RWPE2 (cell line): ENCODE data around the gene ARHGEF11.

Experiments
- ATAC-seq: fragments of 200-7000 bp; cut with Tn5 transposase; 3 replicates; pipeline ENCODE4 v1.9.1; 2021; ENCODE audit warnings: low read depth
- DNase-seq: peaks from one replicate; pipeline ENCODE4 v3.0.0-alpha.2; 2020; ENCODE audit warnings: low spot score
- H3K27ac ChIP-seq: fragments of 450-650 bp; 2 replicates; pipeline ENCODE4 v1.5.1; 2017; ENCODE audit warnings: mild to moderate bottlenecking; ENCODE audit not compliant: poor library complexity, severe bottlenecking
- H3K27me3 ChIP-seq: fragments of 250-450 bp; sonication (Bioruptor Pico); 2 replicates; pipeline ENCODE4 v1.5.1; 2021; ENCODE audit warnings: mild to moderate bottlenecking, moderate library complexity; ENCODE audit not compliant: insufficient read depth, poor library complexity, severe bottlenecking
- H3K36me3 ChIP-seq: fragments of 250-450 bp; sonication (Bioruptor Pico); 2 replicates; pipeline ENCODE4 v1.5.1; 2020; ENCODE audit warnings: low read depth, mild to moderate bottlenecking, moderate library complexity
- H3K4me1 ChIP-seq: fragments of 250-450 bp; sonication (Bioruptor Pico); 2 replicates; pipeline ENCODE4 v1.5.1; 2021; ENCODE audit warnings: mild to moderate bottlenecking, moderate library complexity; ENCODE audit not compliant: insufficient read depth, poor library complexity, severe bottlenecking
- H3K4me3 ChIP-seq: fragments of 250-450 bp; sonication (Bioruptor Pico); 2 replicates; pipeline ENCODE4 v1.5.1; 2021; ENCODE audit warnings: mild to moderate bottlenecking, moderate library complexity; ENCODE audit not compliant: severe bottlenecking
- H3K9me3 ChIP-seq: fragments of 250-450 bp; sonication (Bioruptor Pico); 2 replicates; pipeline ENCODE4 v1.5.1; 2021; ENCODE audit warnings: mild to moderate bottlenecking, moderate library complexity; ENCODE audit not compliant: severe bottlenecking
- CTCF ChIP-seq: fragments of 450-650 bp; IDR thresholded peaks from one replicate; pipeline ENCODE4 v1.5.1; 2017; ENCODE audit warnings: mild to moderate bottlenecking, moderate library complexity; ENCODE audit not compliant: poor library complexity, severe bottlenecking

ARHGEF11 gene

GRCh38 chr1:156995412-156995811, 50.1 kb downstream of the ARHGEF11 start:
- DNase-seq: no peak
- no peak for TF ChIP-seq CTCF
- H3K4me1 ChIP-seq: no peaks in the 10 kb centered on the region

GRCh38 chr1:156994277-156994676, 51.3 kb downstream of the ARHGEF11 start:
- Histone ChIP-seq H3K27me3 (no peaks in the 10 kb centered on the region), H3K36me3 (no peaks in the 10 kb centered on the region), H3K4me1 (no peaks in the 10 kb centered on the region), H3K9me3 (no peaks in the 10 kb centered on the region), H3K4me3 (no peak overlapping the region), H3K27ac (no peak overlapping the region)
- no peak; the same call in 2 of the 3 replicates for ATAC-seq
- no peak for DNase-seq
- no peak for TF ChIP-seq CTCF

More at GRCh38 chr1:156995412-156995811, 50.1 kb downstream of the ARHGEF11 start:
- no peak for ATAC-seq
- Histone ChIP-seq H3K27me3 (no peaks in the 10 kb centered on the region), H3K36me3 (no peaks in the 10 kb centered on the region), H3K9me3 (no peaks in the 10 kb centered on the region), H3K4me3 (no peak overlapping the region), H3K27ac (no peak overlapping the region)

- no peaks in the 10 kb centered on the region for H3K27me3 ChIP-seq
- no peaks in the 10 kb centered on the region for H3K9me3 ChIP-seq
- no peaks in the 10 kb centered on the region for H3K36me3 ChIP-seq
- no peaks in the 10 kb centered on the region for H3K4me1 ChIP-seq
- no peak for ATAC-seq
- TF ChIP-seq CTCF: no peak
- H3K27ac ChIP-seq: no peak overlapping the region
- DNase-seq: no peak
- H3K4me3 ChIP-seq: no peak overlapping the region
Observed at GRCh38 chr1:156993426-156994147, 52.0 kb downstream of the ARHGEF11 start.

- H3K27me3 ChIP-seq: no peaks in the 10 kb centered on the region
- DNase-seq (no peak), ATAC-seq (no peak)
- no peak overlapping the region for H3K4me3 ChIP-seq
- no peaks in the 10 kb centered on the region for H3K9me3 ChIP-seq
- no peak for TF ChIP-seq CTCF
- no peaks in the 10 kb centered on the region for H3K4me1 ChIP-seq
- H3K27ac ChIP-seq: no peak overlapping the region
- H3K36me3 ChIP-seq: no peaks in the 10 kb centered on the region
Observed at GRCh38 chr1:156992215-156992614, 53.3 kb downstream of the ARHGEF11 start.

GRCh38 chr1:156987715-156988114, 57.8 kb downstream of the ARHGEF11 start:
- H3K27ac ChIP-seq: no peak overlapping the region
- DNase-seq (no peak), ATAC-seq (no peak)
- TF ChIP-seq CTCF: no peak
- no peaks in the 10 kb centered on the region for H3K9me3 ChIP-seq
- 0 out of 2 replicates have a peak, but pooled peaks cover 6% of the 10 kb centered on the region for H3K36me3 ChIP-seq
- H3K4me1 ChIP-seq: no peaks in the 10 kb centered on the region
- no peak overlapping the region for H3K4me3 ChIP-seq
- H3K27me3 ChIP-seq: no peaks in the 10 kb centered on the region
